ENCODE measurements around the gene FTH1.
"Not testable (repeated sequence)": the region's sequence is repeated elsewhere in the genome, so short reads cannot be mapped to it uniquely, and the experiment has no call there.

The FTH1 gene

GRCh38 chr11:61969391-61969758, 1.9 kb upstream of the FTH1 start:
- no peak for DNase-seq (ENCODE audit: low spot score)
- TF ChIP-seq, protein P1, sequence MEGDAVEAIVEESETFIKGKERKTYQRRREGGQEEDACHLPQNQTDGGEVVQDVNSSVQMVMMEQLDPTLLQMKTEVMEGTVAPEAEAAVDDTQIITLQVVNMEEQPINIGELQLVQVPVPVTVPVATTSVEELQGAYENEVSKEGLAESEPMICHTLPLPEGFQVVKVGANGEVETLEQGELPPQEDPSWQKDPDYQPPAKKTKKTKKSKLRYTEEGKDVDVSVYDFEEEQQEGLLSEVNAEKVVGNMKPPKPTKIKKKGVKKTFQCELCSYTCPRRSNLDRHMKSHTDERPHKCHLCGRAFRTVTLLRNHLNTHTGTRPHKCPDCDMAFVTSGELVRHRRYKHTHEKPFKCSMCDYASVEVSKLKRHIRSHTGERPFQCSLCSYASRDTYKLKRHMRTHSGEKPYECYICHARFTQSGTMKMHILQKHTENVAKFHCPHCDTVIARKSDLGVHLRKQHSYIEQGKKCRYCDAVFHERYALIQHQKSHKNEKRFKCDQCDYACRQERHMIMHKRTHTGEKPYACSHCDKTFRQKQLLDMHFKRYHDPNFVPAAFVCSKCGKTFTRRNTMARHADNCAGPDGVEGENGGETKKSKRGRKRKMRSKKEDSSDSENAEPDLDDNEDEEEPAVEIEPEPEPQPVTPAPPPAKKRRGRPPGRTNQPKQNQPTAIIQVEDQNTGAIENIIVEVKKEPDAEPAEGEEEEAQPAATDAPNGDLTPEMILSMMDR (IDR thresholded peaks at IDR 0.05; ENCODE audit: extremely low read depth, insufficient read depth, missing control alignments): no peak
- in situ Hi-C loops (cut with MboI; ENCODE audit: low pct_unique_long_range_greater_than_20kb, low sequenced_read_pairs, unreplicated experiment): no loop called here

GRCh38 chr11:61968758-61969390, 1.4 kb upstream of the FTH1 start:
- in situ Hi-C loops (cut with MboI; ENCODE audit: low pct_unique_long_range_greater_than_20kb, low sequenced_read_pairs, unreplicated experiment): no loop called here
- no peak for DNase-seq (ENCODE audit: low spot score)
- TF ChIP-seq, protein P1 (IDR thresholded peaks at IDR 0.05; ENCODE audit: extremely low read depth, insufficient read depth, missing control alignments): no peak

DNA sequence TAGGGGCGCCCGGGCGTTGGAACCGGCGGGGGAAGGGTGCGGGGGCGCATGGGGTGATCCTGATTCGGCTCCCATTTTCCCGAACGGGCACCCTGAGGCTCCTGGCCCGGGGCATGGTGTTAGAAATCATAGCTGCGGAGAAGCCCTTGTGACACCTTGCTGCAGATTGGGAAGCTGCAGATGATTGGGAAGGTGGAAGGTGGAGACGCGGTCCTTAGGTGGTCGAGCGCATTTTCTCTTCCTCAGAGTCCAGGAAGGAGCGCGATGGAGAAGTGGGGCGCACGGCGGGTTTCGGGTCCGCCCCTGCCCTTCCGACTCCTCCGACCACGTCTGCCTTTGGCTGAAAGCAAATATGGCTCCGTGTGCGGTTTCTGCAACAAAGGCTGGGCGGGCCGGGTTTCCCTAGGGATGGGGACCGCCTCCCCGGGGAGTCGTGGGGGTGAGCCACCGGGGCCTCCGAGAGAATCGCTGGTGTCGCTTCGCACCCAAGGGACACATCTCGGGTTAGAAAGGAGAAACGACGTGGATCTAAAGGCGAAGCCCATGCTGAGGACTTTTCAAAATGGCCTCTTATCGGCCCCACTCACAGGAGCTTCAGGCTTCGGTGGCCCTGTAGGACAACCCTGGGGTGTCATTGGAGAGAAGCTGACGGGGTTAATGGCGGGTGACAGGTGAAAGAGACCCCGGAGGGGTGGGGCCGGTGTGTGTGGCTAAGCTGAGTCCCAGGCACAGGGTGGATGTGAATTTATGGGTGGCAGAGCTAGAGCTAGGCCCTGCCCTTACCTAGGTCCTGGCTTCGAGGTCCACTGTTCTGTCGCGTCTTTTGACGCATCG, 707 bp upstream of the FTH1 start:
- in situ Hi-C loops (cut with MboI; ENCODE audit: low pct_unique_long_range_greater_than_20kb, low sequenced_read_pairs, unreplicated experiment): no loop called here
- peak; percentile 71 for DNase-seq (ENCODE audit: low spot score)
- TF ChIP-seq, protein P1 (IDR thresholded peaks at IDR 0.05; ENCODE audit: extremely low read depth, insufficient read depth, missing control alignments): no peak

- in situ Hi-C loops (cut with MboI; ENCODE audit: low pct_unique_long_range_greater_than_20kb, low sequenced_read_pairs, unreplicated experiment): no loop called here
- no peak for DNase-seq (ENCODE audit: low spot score)
- TF ChIP-seq, protein P1 (IDR thresholded peaks at IDR 0.05; ENCODE audit: extremely low read depth, insufficient read depth, missing control alignments): no peak
Measured at GRCh38 chr11:61966734-61967115, 709 bp downstream of the FTH1 start.

DNA sequence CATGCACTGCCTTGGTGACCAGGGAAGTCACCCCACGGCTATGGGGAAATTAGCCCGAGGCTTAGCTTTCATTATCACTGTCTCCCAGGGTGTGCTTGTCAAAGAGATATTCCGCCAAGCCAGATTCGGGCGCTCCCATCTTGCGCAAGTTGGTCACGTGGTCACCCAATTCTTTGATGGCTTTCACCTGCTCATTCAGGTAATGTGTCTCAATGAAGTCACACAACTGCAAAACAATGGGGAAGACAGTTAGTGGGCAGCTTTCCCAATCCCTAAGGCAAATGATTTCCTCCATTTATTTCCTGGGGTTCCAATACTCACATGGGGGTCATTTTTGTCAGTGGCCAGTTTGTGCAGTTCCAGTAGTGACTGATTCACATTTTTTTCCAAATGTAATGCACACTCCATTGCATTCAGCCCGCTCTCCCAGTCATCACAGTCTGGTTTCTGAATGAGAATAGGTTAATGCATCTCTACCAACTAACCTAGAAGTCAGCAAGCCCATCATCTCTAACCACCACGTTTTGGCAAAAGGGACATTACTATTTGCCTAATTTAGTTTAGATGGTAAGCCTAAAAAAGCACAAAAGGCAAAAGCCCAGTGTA, 2.7 kb downstream of the FTH1 start:
- in situ Hi-C loops (cut with MboI; ENCODE audit: low pct_unique_long_range_greater_than_20kb, low sequenced_read_pairs, unreplicated experiment); DNase-seq (ENCODE audit: low spot score): not testable (repeated sequence)

- DNase-seq (ENCODE audit: low spot score): no peak
- TF ChIP-seq, protein P1 (IDR thresholded peaks at IDR 0.05; ENCODE audit: extremely low read depth, insufficient read depth, missing control alignments): no peak
- in situ Hi-C loops (cut with MboI; ENCODE audit: low pct_unique_long_range_greater_than_20kb, low sequenced_read_pairs, unreplicated experiment): no loop called here
Measured at GRCh38 chr11:61964058-61964665, 3.3 kb downstream of the FTH1 start.

All from GM13977 (cell line).